NOMO-1 treated with DMSO at 0.1 percent for 48 hours (cell line): ENCODE measurements around the gene NELFA.
"Not testable (repeated sequence)": the region's sequence is repeated elsewhere in the genome, so short reads cannot be mapped to it uniquely, and the experiment has no call there.

ENCODE experiments used
- DNase-seq: peaks from one replicate; lab custom pipeline; 2025; ENCODE audit not compliant: unreplicated experiment; lab: John Stamatoyannopoulos, UW

NELFA gene

DNA sequence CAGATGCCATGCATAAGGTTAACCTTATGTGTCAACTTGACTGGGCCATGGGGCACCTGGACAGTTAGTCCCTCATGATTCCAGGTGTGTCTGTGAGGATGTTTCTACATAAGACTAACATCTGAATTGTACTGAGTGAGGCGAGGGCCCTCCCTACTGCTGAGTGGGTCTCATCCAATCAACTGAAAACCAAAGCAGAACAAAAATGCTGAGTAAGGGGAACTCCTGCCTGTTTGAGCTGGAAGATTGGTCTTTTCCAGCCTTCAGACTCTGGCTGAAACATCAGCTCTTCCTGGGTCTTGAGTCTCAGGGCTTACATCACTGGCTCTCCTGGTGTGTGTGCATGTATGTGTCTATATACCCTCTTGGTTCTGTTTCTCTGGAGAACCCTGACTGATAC is 13.8 kb downstream of the NELFA start:
- DNase-seq = no peak

DNA sequence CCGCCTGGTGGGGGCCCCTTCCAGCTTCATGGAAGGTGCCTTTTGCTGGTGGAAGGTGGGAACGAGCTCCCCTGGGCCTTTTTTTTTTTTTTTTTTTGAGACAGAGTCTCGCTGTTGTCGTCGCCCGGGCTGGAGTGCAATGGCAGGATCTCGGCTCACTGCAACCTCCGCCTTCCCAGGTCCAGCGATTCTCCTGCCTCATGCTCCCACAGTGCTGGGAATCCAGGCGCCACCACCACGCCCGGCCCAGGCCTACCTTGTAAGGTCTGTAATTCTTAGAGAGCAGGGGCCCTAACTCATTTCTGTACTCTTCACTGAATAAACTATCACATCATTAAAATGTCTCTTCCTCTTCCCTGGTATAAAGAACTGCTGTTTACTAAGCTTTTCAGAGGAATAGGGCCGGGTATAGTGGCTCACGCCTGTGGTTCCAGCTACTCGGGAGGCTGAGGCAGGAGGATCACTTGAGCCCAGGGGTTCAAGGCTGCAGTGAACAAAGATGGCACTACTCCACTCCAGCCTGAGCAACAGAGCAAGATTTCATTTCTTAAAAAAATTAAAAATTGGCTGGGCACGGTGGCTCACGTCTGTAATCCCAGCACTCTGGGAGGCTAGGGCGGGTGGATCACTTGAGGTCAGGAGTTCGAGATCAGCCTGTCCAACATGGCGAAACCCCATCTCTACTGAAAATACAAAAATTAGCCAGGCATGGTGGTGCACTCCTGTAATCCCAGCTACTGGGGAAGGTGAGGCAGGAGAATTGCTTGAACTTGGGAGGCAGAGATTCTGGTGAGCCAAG is 14.9 kb downstream of the NELFA start:
- DNase-seq = not testable (repeated sequence)

DNA sequence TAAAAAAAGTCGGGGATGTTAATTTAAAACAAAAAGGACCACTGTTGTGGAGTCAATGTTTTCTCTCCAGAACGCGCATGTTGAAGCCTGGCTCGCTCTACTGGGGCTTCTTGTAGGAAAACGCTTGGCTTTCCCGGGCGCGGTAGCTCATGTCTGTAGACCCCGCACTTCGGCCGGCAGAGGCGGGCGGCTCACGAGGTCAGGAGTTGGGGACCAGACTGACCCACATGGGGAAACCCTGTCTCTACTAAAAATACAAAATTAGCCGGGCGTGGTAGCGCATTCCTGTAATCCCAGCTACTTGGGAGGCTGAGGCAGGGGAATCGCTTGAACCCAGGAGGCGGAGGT is 15.6 kb downstream of the NELFA start:
- DNase-seq = no peak

DNA sequence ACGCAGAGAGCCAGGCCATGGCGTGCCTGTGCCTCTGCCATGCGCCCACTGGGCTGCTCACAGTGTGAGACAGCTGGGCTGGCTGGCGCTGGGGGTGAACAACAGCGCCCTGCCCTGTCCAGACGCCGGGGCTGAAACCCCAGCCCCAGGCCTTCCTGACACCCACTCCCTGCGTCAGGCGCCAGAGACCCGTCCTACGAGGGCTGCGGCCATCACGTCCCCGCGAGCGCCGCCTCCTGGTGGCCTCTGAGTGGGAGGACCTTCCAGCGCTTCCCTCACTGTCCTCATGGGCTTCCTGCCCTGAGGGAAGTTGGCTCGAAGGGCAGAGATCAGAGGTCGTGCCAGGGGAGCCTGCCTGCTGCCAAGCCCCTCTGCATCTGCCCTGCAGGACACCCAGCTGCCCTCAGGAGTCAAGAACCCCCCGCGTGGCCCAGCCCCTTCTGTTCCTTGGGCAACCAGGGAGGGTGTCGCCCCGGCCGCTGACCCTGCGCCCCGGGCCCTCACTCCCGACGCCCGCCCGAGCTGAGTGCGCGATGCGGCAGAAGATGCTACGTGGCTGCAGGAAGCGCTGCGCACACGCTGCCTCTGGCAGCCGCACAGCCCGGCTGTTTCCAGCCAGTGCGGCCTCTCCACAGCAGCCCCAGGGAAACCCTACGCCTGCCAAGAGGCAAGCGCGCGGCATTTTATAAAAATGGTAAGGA is 16.2 kb downstream of the NELFA start:
- DNase-seq = no peak

DNA sequence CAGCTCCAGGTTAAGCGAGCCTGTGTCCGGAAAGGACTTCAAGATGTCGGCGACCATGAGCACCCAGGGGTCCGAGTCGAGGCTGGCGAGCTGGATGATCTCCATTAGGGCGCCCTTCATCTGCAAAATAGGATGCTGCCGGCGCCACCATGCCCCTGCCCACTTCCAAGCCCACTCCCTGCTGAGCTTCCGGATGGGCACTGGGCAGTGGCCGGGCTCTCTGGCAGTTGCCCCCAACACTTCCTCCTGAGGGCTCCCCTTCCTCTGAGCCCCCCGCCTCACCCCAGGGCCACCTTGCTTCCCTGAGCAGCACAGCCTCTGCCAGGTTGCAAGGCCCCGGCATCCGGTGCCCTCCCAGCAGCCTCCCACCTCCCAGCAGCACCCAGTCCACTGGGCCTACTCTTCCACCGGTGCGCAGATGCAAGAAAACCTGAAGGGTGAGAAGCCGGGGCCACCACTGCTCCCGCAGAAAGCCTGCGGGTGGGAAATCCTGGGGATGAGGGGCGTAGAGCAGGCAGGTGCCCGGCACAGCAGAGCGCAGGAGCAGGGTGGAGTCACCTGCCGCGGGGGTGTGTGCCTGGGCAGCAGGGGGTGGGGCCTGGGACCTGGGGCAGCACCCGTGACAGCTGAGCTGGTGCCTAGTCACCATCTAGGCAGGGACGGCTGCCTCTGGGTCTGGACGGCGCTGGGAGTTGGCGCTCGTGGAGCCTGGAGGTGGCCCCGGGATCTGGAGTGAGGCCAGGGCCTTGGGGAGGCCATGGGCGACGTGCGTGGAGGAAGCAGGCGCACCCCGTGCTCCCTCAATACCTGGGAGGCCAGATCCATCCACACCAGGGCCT is 17.0 kb downstream of the NELFA start:
- DNase-seq = no peak

DNA sequence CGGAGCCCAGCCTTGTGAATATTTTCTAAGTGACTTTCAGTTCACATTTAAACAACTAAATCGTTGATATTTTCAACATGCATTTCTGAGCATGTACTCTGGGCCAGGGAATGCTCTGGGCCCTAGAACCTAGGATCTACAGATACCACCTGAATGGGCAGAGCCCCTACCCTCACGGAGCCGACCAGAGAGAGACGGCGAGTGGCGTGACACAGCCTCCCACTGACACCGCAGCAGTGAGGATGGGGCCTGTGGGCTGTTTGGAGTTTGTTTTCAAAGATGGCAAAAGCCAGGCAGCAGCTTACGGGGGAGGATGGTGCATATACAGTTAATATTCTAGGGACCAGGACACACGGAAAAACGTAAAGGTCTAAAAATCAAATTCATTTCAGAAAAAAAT is 17.7 kb downstream of the NELFA start:
- DNase-seq = no peak

DNA sequence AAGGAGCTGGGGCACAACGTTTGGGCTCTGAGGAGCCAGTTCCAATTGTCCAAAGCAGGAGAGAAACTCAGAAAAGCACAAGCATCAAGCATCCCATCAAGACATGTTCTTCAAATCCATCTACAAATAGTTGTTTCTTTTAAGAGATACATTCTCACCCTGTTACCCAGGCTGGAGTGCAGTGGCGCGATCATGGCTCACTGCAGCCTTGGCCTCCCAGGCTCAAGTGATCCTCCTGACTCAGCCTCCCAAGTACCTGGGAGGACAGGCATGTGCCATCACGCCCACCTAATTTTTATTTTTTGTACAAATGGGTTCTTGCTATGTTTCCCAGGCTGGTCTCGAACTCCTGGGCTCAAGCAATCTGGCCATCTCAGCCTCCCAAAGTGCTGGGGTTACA is 18.1 kb downstream of the NELFA start:
- DNase-seq = no peak

DNA sequence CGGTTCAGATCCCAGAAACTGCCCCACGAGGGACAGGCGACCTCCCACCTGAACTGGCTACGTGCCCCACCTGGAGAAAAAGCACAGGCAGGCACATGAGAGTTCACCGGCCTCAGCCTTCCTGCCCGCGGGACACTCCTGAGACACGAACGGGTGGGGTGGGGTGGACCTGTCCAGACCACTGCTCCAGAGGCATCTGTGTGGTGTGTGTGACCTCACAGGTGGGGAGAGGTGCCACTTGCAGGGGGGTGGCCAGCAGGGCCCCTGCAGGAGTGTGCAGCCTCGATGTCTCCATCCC is 18.5 kb downstream of the NELFA start:
- DNase-seq = no peak

DNA sequence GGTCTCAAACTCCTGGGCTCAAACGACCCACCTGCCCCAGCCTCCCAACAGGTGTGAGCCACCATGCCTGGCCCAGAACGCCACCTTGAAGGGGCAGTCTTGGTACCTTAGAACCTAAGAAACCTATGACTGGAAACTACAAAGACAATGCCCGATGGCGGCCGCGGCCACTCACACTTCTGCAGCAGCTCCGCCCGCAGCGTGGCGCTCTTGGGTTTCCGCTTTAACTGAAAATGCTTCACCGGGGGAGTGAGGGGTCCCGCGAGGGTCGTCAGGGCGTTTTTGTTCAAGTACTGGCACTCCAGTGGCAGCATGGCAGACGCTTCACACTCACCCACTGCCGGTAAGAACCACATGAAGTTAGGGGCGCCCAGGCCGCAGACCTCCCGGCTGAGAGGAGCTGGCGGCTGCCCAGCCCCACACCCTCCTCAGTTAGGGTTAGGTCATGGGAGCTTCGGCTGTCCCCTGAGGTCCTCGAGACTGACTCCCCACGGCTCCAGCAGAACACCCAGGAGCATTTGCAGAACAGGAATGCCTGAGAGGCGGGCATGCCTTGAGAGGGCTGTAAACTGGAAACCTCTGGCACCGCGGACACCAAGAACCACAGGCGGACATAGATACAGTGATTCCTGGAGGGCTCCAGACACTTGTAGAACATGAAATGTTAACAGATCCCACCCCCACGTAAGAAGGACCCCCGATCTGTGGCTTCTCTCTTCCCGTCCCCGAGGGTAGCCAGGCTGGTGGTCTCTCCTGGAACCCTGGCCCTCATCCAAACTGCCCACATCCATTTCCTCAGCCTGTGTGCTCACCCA is 19.0 kb downstream of the NELFA start:
- no peak for DNase-seq

DNA sequence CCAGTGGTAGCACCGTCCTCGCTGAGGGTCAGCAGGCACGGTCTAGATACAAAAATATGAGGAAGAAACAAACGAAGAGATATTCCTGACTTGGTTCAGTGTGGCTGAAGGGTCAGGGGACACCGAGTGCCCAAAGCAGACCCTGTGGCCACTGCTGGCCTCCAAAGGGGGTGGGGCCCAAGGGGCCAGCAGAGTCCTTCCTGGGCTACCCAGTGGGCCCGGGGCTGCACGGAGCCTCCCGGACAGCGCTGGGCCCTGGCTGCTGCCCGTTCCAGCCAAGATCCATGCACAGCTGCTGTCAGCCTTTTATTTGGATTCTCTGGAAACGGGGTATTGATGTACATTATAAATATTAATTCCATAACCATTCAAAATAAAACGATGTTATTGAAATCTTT is 20.4 kb downstream of the NELFA start:
- DNase-seq = no peak

DNA sequence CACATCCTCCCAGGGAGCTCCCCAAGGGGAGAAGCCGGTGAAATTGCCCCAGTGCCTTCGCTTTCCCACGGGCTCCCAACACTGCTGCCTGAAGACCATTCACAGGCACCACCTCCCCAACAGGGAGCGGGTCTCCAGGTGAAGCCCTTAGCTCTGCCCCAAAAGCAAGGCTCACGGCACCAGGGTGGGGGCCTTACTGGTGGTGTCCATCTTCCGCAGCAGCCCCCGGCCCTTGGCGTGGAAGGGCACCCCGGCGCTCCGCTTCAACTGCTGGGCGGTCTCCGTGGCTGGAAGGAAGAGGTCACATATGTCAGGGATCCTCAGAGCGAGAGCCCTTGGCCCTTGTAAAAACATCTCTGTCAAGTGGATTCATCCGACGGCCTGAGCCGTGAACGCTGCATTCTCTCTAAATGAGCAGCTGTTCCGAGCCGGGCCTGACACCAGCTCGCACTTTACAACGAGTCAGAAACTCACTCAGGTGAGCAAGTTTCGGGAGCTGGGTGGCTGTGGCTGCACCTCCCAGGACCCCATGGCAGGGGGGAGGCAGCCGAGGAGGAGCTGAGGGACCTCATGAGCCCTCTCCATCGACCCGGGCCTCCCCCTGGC is 20.9 kb downstream of the NELFA start:
- no peak for DNase-seq

DNA sequence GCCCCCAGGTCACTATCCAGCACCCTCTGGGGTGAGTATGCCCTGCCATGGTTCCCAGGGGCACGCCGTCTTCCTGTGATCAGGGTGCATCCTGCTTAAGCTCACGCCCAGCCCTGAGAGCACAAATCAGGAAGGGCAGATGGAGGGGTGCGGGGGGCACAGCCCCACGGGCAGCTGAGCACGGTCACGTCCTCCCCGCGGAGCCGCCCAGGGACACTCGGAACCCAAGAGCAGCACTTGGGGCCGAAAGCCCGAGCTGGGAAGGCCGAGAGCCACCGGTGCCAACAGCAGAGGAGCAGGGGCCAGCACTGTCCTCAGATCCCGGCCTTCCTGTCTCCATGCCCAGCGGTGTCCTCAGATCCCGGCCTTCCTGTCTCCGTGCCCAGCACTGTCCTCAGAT is 21.5 kb downstream of the NELFA start:
- no peak for DNase-seq

DNA sequence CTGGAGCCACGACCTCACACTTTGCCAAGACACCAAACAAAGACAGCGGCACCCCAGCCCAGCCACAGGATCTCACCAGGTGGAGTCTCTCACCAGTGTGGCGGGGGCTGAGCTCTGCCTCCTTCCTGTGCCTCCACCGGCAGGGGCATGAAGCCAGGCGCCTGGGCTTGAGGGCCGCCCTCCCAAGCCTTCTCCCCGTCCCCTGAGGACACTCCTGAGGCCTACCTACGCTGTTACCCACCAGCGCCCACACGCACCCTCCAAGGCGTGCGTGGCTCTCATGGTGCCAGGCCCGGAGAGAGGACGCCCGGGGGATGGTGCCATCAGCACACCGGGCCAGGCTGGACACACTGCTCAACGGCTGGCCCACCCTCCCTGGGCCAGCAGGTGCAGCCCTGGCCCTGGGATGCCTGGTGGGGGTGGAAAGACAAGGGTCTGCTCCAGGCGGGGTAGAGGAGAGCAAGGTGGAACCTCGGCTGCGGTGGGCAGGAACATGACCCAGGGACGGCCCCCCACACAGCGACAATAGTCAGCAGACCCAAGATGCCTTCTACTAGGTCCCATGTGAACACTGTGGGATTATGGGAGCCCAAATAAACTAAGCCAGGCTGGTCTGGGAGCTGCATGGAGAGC is 22.1 kb downstream of the NELFA start:
- DNase-seq = no peak

DNA sequence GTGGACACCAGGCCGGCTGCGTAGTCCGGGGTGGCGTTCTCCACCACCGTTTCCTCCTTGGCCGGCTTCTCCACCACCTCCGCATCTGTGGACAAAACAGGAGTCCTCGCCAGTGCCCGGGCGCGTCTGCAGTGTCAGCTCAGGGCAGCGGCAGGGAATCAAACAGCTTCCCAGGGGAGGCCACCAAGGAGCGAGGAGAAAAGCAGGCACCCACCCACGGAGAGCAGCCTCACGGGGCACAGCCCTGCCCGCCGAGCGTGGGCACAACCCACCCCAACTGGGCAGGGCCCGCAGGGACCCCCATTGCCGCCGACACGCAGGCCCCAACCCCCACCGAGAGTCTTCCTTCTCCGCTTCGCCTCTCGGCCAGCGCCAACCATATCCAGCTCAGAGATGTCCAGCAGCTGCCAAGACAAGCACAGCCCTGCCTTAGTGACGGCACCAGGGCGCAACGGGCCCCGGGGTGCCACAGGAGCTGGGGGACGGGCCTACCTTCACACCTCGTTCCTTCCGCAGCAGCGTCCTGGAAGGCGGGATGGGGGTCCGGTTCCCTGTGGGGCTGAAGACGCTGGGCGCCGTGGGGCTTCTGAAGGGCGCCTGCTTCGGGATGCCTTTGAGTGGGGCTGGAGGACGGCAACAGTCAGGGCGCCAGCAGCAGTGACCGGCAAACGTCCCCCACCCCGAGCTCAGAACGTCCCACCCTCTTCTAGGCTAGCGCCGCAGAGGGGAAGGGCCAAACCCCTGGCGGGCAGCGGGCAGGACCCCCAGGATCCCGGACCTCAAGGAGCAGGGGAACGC is 22.8 kb downstream of the NELFA start:
- DNase-seq = no peak

DNA sequence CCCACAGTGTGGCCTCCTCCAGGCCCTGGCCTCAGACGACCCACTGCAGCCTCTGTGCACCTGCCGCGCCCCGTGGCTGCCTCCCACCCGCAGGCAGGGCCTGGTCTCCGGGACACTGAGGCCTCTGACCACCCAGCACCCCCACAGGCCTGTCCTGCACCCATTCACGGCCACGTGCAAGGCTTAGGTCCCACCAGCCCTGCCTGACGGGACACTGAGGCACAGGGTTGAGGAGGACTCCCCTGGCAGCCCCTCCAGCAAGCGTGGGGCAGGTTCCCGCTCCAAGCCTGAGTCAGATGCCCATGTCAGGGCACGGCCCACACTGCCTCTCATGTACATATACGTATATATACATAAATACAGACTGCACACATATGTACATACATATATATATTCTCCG is 23.5 kb downstream of the NELFA start:
- DNase-seq = no peak

DNA sequence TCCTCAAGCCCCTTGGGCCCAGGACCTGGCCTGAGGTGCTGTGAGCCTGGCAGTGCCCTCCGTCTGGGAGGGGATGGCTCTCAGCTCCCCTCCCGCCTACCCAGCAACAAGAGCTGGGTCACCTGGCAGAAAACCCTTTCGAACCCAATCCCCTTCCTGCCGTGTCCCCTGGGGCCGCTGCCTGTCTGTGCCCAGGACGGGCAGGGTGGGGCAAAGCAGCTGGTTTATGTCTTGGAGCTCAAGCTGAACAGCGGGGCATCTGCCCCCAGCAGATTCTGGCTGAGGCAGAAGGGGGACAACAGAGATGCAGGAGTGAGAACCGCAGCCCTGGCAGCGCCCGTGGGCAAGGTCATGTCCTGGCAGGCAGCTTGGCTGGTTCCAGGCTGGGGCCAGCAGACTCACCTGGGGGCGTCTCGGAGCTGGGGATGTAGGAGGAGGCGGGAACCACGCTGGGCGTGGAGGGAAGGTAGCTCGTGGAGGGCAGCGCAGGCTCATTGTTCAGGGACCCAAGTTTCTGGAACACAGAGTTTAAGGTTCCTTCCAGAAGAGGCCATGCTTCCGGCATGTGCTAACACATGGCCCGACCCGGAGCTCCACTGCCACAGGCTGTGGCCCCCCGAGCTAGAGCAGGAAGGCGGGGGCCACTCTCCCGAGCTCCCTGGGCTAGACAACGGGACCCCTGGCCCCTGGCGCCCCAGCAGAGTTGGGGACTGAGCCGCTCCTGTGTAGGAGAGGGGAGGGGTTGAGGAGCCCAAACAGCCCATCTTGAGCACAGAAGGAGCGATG is 24.2 kb downstream of the NELFA start:
- DNase-seq = no peak

DNA sequence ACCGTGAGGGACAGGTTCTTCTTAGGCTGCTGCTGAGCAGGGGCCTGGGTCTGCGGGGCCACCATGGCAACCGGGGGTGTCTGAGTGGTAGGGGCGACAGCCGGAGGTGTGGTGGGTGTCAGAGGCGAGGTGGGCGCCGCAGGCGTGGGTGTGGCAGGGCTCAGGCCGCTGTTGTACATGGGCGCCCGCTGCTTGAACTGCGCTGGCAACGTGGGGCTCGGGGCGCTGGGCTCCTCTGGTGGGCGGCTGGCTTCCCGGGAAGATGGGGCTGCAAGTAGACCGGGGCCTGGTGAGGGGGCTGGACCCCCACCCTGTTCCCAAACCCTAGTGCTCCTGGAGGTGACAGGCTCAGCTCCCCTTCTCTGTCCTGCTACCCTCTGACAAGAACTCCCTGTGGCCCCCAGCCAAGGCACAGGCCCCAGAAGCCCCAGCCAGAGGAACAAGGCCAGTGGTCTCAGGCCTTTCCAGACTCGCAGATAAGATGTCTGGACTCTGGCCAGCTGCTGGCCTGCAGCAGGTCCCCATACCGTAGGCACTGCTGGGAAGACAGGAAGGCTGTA is 24.8 kb downstream of the NELFA start:
- no peak for DNase-seq

DNA sequence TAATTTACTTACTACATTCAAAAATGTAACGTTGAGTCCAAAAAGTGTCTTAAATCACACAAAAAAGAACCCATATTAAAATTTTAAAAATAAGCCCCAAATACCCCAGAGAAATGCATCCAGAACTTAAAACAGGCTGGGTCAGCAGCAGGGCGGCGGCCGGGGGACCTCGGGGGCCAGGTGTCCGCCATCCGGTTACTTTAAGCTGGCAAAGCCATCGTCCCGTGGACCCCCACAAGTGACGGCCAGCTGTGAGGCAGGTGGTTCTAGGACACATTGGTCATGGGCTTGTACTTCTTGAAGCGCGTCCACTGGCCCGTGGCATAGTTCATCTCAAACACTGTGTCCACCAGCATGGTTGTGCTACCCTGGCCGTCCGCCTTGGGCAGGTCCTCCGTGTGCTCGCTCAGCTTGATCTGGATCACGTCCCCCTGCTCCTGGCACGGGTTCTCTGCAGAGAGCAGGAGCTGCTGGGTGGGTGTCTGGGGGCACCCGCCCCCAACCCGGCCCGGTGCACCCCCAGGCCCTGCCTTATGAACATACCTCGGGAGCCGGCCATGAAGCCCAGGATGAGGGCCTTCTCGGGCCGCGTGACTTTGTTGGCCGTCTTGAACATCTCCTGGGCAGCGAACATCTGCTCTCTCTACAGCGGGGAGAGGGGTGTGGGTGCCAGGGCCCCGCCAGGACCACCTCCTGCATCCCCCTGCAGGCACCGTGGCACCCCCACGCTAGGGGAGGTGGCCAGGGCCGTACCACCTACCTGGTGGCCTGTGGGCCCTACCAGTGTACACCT is 25.5 kb downstream of the NELFA start:
- no peak for DNase-seq
